IPS-20b (cell line): ENCODE data around the gene CRYBG1.

Experiments
- H3K27ac ChIP-seq: one replicate; pipeline ENCODE4 v1.5.1; 2013; ENCODE audit warnings: low read length
- H3K27me3 ChIP-seq: 2 replicates; pipeline ENCODE4 v1.6.1; 2013; ENCODE audit warnings: mild to moderate bottlenecking, low read length, inconsistent platforms; ENCODE audit not compliant: insufficient read depth
- H3K36me3 ChIP-seq: 2 replicates; pipeline ENCODE4 v1.6.1; 2013; ENCODE audit warnings: low read depth, mild to moderate bottlenecking, inconsistent platforms, low read length, moderate library complexity; ENCODE audit not compliant: insufficient read depth
- H3K4me1 ChIP-seq: 2 replicates; pipeline ENCODE4 v1.6.1; 2013; ENCODE audit warnings: mild to moderate bottlenecking, control low read depth, inconsistent platforms, low read length, moderate library complexity; ENCODE audit not compliant: insufficient read depth
- H3K4me3 ChIP-seq: 2 replicates; pipeline ENCODE4 v1.5.1; 2013; ENCODE audit warnings: mild to moderate bottlenecking, low read length, inconsistent platforms
- H3K9ac ChIP-seq: 2 replicates; pipeline ENCODE4 v1.6.1; 2013; ENCODE audit warnings: low read depth, mild to moderate bottlenecking, inconsistent platforms, low read length, moderate library complexity
- H3K9me3 ChIP-seq: 2 replicates; pipeline ENCODE4 v1.6.1; 2013; ENCODE audit warnings: mild to moderate bottlenecking, low read depth, low read length, inconsistent platforms; ENCODE audit not compliant: insufficient read depth

Gene CRYBG1

DNA sequence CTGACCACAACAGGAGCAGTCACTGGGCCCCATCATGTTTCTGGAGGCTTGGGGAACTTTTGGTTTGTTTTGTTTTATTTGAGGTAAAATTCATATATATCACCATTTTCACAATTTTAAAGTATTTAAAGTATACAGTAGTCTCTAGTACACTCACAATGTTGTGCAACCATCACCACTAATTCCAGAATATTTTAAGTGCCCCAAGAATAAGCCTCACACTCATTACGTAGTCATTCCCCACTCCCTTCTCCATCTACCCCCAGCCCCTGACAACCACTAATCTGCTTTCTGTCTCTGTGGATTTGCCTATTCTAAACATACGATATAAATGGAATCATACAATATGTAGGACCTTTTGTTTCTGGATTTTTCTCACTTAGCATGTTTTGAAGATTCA lies 239.8 kb downstream of the CRYBG1 start:
- Histone ChIP-seq H3K9ac (no peak overlapping the region), H3K36me3 (peaks cover 10% of the 10 kb centered on the region), H3K27me3 (no peaks in the 10 kb centered on the region), H3K4me3 (no peak overlapping the region), H3K27ac (no peak overlapping the region), H3K4me1 (no peaks in the 10 kb centered on the region), H3K9me3 (0 out of 2 replicates have a peak, but pooled peaks cover 2% of the 10 kb centered on the region)

DNA sequence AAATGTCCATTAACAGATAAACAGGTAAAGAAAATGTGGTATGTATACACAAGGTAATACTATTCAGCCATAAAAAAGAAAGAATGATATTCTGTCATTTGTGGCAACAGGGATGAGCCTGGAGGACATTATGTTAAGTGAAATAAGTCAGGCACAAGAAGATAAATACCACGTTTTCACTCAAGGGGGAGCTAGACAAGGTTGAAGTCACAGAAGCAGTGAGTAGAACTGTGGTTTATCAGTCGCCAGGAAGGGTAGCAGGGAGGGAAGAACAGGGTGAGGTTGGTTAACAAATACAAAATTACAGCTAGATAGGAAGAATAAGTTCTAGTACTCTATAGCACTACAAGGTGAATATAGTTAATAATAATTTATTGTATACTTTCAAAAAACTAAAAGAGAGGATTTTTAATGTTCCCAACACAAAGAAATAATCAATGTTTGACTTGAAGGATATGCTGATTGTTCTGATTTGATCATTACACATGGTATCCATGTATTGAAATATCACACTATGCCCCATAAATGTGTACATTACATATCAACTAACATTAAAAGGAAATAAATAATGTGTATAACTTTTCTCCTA lies 247.7 kb downstream of the CRYBG1 start:
- H3K4me1 ChIP-seq = peaks cover 6% of the 10 kb centered on the region
- H3K36me3 ChIP-seq = peaks cover 11% of the 10 kb centered on the region; the same call in 1 of the 2 replicates
- peaks cover 8% of the 10 kb centered on the region for H3K9me3 ChIP-seq
- no peak overlapping the region for H3K4me3 ChIP-seq
- H3K9ac ChIP-seq = no peak overlapping the region
- no peaks in the 10 kb centered on the region for H3K27me3 ChIP-seq
- no peak overlapping the region for H3K27ac ChIP-seq

DNA sequence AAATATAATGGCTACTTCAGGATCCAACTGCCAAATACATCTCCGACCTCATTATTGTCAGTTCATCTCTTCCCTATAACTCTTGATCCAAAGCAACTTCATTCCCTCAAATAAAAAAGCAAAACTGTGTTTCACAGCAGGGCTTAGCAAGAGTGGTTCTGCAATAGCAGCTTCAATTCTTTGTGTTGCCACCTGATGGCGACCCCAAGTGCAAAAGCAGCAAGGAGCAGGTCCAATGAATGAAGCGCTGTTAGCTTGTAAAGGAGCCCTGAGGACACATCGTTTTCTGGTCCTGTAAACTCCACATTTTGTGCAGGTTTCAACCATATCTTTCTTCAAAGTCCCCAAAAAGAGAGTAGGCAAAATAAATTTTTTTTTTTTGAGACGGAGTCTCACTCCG lies 249.2 kb downstream of the CRYBG1 start:
- peaks cover 18% of the 10 kb centered on the region for H3K4me1 ChIP-seq
- H3K9ac ChIP-seq = no peak overlapping the region
- H3K4me3 ChIP-seq = no peak overlapping the region
- peaks cover 11% of the 10 kb centered on the region; the same call in 1 of the 2 replicates for H3K36me3 ChIP-seq
- no peak overlapping the region for H3K27ac ChIP-seq
- peaks cover 8% of the 10 kb centered on the region for H3K9me3 ChIP-seq
- no peaks in the 10 kb centered on the region for H3K27me3 ChIP-seq

DNA sequence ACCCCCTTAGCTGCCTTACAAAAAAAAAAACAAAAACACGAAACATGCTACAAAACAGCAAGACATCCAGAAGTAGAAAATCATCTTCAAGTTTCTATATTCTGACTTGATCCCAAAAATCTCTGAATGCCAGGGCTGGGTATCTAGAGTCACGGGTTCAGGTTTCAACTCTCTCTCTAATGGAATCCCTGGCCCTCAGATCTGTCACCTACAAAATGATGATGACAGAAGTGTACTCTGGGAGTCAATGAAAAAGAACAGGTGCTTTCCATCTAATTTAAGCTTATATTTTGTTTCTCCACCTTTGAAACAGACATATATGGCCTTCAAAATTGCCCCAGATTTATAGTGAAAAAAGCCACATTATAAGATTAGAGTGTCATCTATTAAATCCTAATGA lies 250.5 kb downstream of the CRYBG1 start:
- peaks cover 8% of the 10 kb centered on the region for H3K9me3 ChIP-seq
- no peak overlapping the region for H3K27ac ChIP-seq
- no peaks in the 10 kb centered on the region for H3K27me3 ChIP-seq
- H3K9ac ChIP-seq = no peak overlapping the region
- peaks cover 21% of the 10 kb centered on the region for H3K4me1 ChIP-seq
- peaks cover 11% of the 10 kb centered on the region; the same call in 1 of the 2 replicates for H3K36me3 ChIP-seq
- no peak overlapping the region for H3K4me3 ChIP-seq

DNA sequence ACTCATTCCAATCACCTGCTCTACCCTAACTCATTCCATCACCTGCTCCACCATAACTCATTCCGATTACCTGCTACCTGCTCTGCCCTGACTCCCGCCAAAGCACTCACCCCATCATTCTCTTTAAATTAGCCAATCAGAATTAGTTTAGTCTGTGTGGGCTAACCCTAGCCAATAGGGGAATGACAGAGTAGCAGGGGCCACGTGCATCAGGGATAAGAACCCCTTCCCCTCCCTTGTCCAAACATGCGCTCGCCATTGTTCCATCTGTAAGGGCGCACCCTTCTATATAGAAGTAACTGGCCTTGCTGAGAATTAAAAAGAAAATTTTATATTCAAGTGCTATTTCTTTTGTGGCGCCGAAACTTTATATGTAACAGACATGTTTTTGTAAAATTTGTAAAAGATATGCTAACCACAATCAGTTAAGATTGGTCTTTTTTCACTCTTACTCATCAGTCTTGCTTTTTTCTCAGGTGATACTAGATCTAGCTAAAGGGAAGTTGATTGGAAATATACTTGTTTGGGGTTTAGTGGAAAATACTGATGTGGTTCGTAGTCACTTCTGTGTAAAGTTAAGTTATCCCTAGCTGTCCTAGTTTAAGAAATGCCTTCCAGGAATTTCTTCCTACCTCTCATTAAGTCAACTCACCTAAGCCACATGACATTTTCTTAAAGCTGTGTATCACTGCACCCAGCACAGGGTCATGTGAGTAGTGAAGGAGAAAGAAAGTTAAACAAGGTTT lies 252.3 kb downstream of the CRYBG1 start:
- H3K4me3 ChIP-seq = peak overlapping the region; percentile 23
- H3K36me3 ChIP-seq = peaks cover under 1% of the 10 kb centered on the region; the same call in 1 of the 2 replicates
- no peaks in the 10 kb centered on the region for H3K27me3 ChIP-seq
- no peaks in the 10 kb centered on the region for H3K9me3 ChIP-seq
- H3K9ac ChIP-seq = peak overlapping the region; percentile 69
- H3K27ac ChIP-seq = peak overlapping the region; percentile 91
- H3K4me1 ChIP-seq = peaks cover 29% of the 10 kb centered on the region

DNA sequence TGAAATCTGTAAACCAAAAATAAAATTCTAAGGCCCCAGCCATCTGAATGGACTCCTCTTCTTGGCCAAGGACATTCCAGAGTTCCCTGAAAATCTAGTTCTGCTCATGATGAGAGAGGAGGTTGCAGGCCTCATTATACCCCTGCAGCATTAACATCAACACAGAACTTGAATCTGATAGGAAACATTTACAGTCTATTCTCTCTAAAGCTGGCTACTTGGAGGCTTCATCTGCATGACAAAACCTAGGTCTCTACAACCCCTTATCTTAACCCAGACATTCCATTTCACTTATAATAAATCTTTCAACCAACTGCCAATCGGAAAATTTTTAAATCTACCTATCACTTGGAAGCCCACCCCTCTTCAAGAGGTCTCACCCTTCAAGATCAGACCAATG lies 253.1 kb downstream of the CRYBG1 start:
- H3K36me3 ChIP-seq = peaks cover 2% of the 10 kb centered on the region; the same call in 1 of the 2 replicates
- peak overlapping the region; percentile 69 for H3K9ac ChIP-seq
- peaks cover 29% of the 10 kb centered on the region for H3K4me1 ChIP-seq
- no peaks in the 10 kb centered on the region for H3K27me3 ChIP-seq
- no peaks in the 10 kb centered on the region for H3K9me3 ChIP-seq
- H3K4me3 ChIP-seq = peak overlapping the region; percentile 38
- H3K27ac ChIP-seq = peak overlapping the region; percentile 91

DNA sequence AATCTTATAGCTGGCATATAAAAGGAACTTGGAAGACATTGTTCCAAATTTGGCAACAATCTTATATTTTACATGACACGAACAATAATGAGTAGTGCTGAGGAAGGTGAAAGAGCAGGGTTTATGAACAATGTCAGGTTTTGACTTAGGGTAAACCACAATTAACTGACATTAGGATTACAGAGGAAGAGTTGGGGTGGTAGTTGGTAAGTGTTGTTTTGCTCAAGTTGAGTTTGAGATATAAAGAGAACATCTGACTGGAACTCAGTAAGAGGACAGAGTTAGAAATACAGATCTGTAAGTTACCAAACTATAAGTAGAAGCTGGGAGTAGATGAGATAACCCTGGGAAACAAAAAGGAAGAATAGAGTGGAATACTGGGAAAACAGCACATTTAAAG lies 253.6 kb downstream of the CRYBG1 start:
- Histone ChIP-seq H3K4me3 (peak overlapping the region; percentile 38; the same call in 1 of the 2 replicates), H3K9ac (peak overlapping the region; percentile 69)

DNA sequence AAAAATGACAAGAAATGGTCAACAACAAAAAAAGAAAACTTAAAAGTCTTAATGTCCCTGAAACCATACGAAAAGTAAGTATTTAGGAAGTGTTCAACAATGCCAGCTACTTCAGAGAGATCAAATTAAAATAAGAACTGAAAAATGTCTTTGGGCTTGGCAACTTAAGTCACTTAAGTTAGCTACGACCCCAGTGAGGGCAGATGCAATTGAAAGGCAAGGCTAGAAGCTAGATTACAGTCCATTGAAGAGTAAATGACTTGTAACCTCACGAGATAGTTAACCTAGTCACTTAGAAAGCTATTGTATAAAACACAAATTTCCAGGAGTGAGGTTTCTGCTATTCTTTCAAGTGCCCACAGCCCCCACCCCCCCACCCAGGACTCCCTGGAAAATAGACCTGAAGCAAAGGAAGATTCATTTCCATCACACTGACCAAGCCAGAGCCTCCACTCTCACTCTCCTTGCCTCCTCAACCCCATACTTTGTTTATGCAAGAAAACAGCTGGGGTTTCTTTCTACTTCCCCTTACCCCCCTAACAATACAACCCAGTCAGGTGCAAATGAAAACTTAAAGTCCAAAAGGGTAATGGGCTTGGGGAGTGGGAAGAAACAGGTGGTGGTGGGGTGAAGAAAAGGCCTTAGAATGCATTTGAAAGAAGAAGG lies 254.2 kb downstream of the CRYBG1 start:
- no peaks in the 10 kb centered on the region for H3K27me3 ChIP-seq
- peaks cover 29% of the 10 kb centered on the region for H3K4me1 ChIP-seq
- H3K4me3 ChIP-seq = peak overlapping the region; percentile 38; the same call in 1 of the 2 replicates
- peak overlapping the region; percentile 69 for H3K9ac ChIP-seq
- H3K27ac ChIP-seq = peak overlapping the region; percentile 91
- H3K36me3 ChIP-seq = peaks cover 7% of the 10 kb centered on the region; the same call in 1 of the 2 replicates
- no peaks in the 10 kb centered on the region for H3K9me3 ChIP-seq

More for the DNA sequence above, 253.6 kb downstream of the CRYBG1 start:
- Histone ChIP-seq H3K27ac (peak overlapping the region; percentile 91), H3K4me1 (peaks cover 29% of the 10 kb centered on the region), H3K27me3 (no peaks in the 10 kb centered on the region), H3K36me3 (peaks cover 7% of the 10 kb centered on the region; the same call in 1 of the 2 replicates), H3K9me3 (no peaks in the 10 kb centered on the region)

DNA sequence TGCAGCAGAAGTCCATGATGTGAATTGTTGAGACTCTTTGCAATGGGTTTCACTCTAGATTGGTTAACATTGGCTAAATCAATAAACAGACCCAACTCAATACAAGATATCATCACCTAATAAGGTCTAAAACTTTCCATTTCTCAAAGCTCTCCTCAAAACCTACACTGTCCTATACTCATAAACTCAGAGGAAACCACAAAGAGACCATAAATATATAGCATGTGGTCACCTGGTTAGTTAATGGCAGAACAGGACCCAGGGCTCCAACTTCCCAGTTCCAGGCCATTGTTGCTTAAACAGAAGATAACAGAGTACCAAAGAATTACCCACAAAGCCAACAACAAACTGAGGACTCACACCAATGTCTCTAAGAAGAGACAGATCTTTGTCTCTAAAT lies 256.8 kb downstream of the CRYBG1 start:
- Histone ChIP-seq H3K36me3 (peaks cover 16% of the 10 kb centered on the region), H3K9ac (0 out of 2 replicates have a peak overlapping the region, but pooled peaks have one; percentile 4), H3K9me3 (peaks cover 2% of the 10 kb centered on the region; the same call in 1 of the 2 replicates), H3K27ac (peak overlapping the region; percentile 0), H3K4me1 (peaks cover 29% of the 10 kb centered on the region), H3K4me3 (no peak overlapping the region), H3K27me3 (no peaks in the 10 kb centered on the region)

DNA sequence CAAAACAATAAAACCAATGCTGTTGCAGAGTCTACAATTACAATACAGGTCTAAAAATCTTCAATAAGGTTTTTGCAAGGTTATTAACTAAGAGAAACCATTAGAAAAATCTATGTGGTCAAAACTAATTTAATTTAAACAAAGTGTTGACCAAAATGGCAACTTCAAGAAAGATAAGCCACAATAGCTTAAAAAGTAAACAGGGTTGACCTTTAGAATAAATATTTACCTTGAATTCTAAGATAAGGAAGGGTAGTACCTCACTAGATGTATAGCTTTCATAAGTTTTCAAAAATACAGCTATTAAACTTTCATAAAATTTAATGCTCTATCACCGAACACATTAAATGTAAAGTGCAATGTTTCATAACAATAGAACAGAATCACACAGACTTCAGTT lies 257.3 kb downstream of the CRYBG1 start:
- Histone ChIP-seq H3K27me3 (no peaks in the 10 kb centered on the region), H3K4me1 (peaks cover 26% of the 10 kb centered on the region), H3K4me3 (no peak overlapping the region), H3K27ac (no peak overlapping the region), H3K36me3 (peaks cover 22% of the 10 kb centered on the region), H3K9me3 (peaks cover 8% of the 10 kb centered on the region; the same call in 1 of the 2 replicates), H3K9ac (no peak overlapping the region)

DNA sequence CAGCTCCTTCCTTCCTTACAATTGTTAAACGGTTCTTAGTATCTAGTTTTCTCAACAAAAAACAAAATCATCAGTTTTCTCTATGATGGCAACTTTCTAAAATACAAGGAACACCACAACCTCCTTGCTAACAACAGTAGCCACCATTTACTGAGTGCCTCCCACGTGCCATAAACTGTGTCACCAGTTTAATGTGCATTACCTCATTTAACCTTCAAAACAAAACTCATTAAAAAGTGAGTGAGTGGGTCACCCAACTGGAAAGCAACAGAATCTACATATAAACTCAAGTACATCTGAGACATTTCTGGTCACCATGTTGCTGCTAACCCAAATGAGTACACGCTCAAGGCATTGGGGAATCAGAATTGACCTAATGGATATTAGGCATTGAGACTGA lies 257.8 kb downstream of the CRYBG1 start:
- no peaks in the 10 kb centered on the region for H3K27me3 ChIP-seq
- no peak overlapping the region for H3K4me3 ChIP-seq
- H3K4me1 ChIP-seq = peaks cover 22% of the 10 kb centered on the region
- H3K36me3 ChIP-seq = peaks cover 25% of the 10 kb centered on the region
- no peak overlapping the region for H3K27ac ChIP-seq
- H3K9ac ChIP-seq = no peak overlapping the region
- peaks cover 12% of the 10 kb centered on the region; the same call in 1 of the 2 replicates for H3K9me3 ChIP-seq
